ENCODE data around the gene TM9SF3.

Gene TM9SF3

DNA sequence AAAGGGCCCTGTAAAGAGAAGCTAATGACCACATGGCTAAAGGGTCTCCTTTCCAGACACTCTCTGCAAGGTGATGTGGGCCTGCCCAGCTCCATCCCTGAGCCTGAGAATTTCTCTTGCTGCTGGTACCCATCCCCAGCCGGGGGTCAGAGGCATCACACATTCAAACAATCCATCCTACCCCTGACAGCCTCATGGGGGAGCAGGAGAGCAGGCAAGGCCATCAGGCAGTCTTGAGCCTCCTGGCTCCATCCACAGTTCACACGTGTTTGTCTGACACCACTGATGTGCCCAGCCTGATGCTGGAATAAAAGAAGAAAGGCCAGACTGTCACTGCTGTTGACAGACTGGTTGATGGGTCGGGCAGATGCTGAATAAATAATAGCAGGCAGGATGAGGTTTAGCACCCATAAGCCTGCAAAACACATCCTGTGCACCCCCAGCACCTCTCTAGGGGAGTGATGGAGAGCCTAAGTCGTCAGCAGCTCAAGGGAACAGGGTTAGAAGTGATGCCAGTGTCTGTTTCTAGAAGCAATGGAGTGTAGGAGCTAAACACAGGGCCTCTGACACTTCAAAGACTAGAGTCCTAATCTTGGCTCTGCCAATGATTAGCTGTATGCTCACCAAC, 116.6 kb downstream of the TM9SF3 start:
- peak in 1 of 2 experiments; percentile 11 for DNase-seq (ENCODE audit: low read depth in 2 of 2)

DNA sequence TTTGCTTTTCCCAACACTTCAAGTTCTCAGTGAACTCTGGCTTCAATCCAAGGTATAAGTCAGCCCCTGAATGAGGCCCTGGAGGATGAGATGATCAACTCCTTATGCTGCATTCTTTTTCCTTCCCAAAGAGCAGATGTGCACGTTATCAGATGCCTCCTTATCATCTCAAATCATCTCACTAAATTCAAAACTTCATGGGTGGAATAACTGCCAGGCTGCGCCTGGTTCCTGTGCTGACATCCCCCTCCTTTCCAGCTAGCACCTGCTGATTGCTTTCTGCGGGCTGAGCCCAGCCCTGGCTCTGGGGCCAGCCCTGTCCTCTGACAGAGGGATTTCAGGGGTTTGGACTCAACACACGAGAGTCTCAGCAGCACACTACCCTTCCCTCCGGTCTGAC, 118.0 kb downstream of the TM9SF3 start:
- DNase-seq (ENCODE audit: low read depth in 2 of 2), result no peak
